ENCODE results near the gene VPS54.

The VPS54 gene

DNA sequence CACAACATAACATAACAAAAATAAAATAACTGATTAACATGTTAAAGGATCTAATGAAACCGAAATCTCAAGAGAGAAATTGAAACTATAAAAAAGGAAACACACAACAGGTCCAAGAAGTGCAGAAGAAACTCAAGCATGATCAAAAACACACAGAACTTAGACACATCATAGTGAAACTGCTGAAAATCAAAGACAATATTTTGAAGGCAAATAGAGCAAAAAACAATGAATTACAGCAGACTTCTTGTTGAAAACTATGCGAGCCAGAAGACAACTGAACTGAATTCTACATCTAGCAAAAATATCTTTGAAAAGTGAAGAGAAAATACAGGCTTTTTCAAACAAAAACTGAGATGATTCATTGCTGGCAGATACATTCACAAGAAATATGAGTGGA is 116.2 kb downstream of the VPS54 start:
- TF ChIP-seq, protein P1, sequence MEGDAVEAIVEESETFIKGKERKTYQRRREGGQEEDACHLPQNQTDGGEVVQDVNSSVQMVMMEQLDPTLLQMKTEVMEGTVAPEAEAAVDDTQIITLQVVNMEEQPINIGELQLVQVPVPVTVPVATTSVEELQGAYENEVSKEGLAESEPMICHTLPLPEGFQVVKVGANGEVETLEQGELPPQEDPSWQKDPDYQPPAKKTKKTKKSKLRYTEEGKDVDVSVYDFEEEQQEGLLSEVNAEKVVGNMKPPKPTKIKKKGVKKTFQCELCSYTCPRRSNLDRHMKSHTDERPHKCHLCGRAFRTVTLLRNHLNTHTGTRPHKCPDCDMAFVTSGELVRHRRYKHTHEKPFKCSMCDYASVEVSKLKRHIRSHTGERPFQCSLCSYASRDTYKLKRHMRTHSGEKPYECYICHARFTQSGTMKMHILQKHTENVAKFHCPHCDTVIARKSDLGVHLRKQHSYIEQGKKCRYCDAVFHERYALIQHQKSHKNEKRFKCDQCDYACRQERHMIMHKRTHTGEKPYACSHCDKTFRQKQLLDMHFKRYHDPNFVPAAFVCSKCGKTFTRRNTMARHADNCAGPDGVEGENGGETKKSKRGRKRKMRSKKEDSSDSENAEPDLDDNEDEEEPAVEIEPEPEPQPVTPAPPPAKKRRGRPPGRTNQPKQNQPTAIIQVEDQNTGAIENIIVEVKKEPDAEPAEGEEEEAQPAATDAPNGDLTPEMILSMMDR (IDR thresholded peaks at IDR 0.05; ENCODE audit: borderline replicate concordance, control extremely low read depth, extremely low read depth, insufficient read depth, missing control alignments), result no peak
- DNase-seq (ENCODE audit: low spot score), result peak; percentile 25
- in situ Hi-C loops (cut with MboI; ENCODE audit: low sequenced_read_pairs, unreplicated experiment), result no loop called here

GRCh38 chr2:63902149-63902548 is 117.1 kb downstream of the VPS54 start:
- in situ Hi-C loops (cut with MboI; ENCODE audit: low sequenced_read_pairs, unreplicated experiment), result no loop called here
- DNase-seq (ENCODE audit: low spot score), result no peak
- TF ChIP-seq, protein P1 (IDR thresholded peaks at IDR 0.05; ENCODE audit: borderline replicate concordance, control extremely low read depth, extremely low read depth, insufficient read depth, missing control alignments), result no peak

- in situ Hi-C loops (cut with MboI; ENCODE audit: low sequenced_read_pairs, unreplicated experiment), result loop anchor here (10.0 kb wide), 1 partner anchor 205 kb away; no protein-coding TSS in a partner anchor
- TF ChIP-seq, protein P1 (IDR thresholded peaks at IDR 0.05; ENCODE audit: borderline replicate concordance, control extremely low read depth, extremely low read depth, insufficient read depth, missing control alignments), result no peak
- no peak for DNase-seq (ENCODE audit: low spot score)
These were observed 119.6 kb downstream of the VPS54 start for GRCh38 chr2:63899639-63900038.

DNA sequence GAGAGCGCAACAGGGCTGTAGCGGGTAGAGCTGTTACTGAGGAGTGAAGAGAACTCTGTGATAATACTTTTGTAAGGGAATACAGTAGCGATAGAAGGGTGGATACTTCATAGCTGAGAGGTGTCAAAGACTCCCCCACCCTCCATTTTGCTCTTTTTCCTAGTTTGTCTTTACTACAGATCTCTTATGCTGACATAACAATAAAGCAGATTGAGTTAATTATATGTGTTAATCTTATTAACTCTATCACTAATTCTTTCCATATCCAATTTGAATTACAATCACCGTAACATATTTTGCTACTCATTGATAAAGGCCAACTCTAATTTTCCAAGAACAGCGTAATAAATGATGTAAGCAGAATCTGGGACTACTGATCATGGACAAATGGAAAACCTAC is 120.4 kb downstream of the VPS54 start:
- in situ Hi-C loops (cut with MboI; ENCODE audit: low sequenced_read_pairs, unreplicated experiment), result loop anchor here (10.0 kb wide), 1 partner anchor 204 kb away; no protein-coding TSS in a partner anchor
- DNase-seq (ENCODE audit: low spot score), result no peak
- TF ChIP-seq, protein P1 (IDR thresholded peaks at IDR 0.05; ENCODE audit: borderline replicate concordance, control extremely low read depth, extremely low read depth, insufficient read depth, missing control alignments), result no peak

DNA sequence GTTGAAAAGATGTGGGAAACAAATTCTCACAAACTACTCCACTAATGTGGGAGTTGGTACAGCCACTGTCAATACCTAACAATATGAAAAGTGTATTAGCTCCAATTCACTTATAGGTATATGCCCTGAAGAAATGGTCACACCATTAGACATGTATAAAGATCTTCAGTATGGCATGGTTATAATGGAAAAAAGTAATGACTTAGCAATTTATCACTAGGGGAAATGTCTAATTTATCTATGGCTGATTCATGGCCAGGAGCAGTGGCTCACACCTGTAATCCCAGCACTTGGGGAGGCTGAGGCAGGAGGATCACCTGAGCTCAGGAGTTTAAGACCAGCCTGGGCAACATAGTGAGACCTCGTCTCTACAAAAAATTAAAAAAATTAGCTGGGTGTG is 125.1 kb downstream of the VPS54 start:
- TF ChIP-seq, protein P1 (IDR thresholded peaks at IDR 0.05; ENCODE audit: borderline replicate concordance, control extremely low read depth, extremely low read depth, insufficient read depth, missing control alignments), result no peak
- in situ Hi-C loops (cut with MboI; ENCODE audit: low sequenced_read_pairs, unreplicated experiment), result loop anchor here (10.0 kb wide), 1 partner anchor 199 kb away; no protein-coding TSS in a partner anchor
- no peak for DNase-seq (ENCODE audit: low spot score)

DNA sequence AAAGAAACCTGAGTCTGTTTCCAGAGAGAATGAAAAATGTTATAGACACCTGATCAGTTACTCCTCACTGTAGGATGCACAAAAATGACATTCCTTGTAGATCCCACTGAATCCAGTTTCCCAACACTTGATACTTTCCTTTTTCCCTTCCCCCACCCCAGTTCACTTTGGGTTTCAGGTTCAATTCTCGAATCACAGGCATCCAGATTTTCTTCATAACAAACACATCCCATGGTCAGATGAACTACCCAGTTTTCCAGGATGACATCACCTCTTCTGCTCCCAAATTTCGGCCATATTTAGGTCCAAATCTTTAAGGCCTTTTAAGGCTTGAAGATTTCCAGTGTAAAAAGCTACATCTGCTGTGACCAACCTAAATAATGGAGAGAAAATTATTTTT is 126.1 kb downstream of the VPS54 start:
- in situ Hi-C loops (cut with MboI; ENCODE audit: low sequenced_read_pairs, unreplicated experiment), result loop anchor here (10.0 kb wide), 1 partner anchor 198 kb away; no protein-coding TSS in a partner anchor
- DNase-seq (ENCODE audit: low spot score), result no peak
- TF ChIP-seq, protein P1 (IDR thresholded peaks at IDR 0.05; ENCODE audit: borderline replicate concordance, control extremely low read depth, extremely low read depth, insufficient read depth, missing control alignments), result no peak
